Thyroid gland (tissue), 4 donors: ENCODE data around the gene ANO1.

Source experiments
- POLR2A ChIP-seq, 2 donors: fragments of 450-650 bp; IDR thresholded peaks; one replicate each; pipeline ENCODE4 v1.6.1; 2017; ENCODE audit warnings: antibody characterized with exemption in 2 of 2, mild to moderate bottlenecking in 2 of 2, moderate library complexity in 1 of 2
- TF ChIP-seq, protein P1 (sequence below), 6 experiments: fragments of 200-600 bp in 3 of 6; fragments of 450-650 bp in 3 of 6; sonication (generic) in 3 of 6; IDR thresholded peaks; one replicate each; pipeline ENCODE4 v1.5.1; 2016 to 2019; ENCODE audit warnings: antibody characterized with exemption in 6 of 6, mild to moderate bottlenecking in 2 of 6, inconsistent platforms in 1 of 6, moderate library complexity in 1 of 6

DNA sequence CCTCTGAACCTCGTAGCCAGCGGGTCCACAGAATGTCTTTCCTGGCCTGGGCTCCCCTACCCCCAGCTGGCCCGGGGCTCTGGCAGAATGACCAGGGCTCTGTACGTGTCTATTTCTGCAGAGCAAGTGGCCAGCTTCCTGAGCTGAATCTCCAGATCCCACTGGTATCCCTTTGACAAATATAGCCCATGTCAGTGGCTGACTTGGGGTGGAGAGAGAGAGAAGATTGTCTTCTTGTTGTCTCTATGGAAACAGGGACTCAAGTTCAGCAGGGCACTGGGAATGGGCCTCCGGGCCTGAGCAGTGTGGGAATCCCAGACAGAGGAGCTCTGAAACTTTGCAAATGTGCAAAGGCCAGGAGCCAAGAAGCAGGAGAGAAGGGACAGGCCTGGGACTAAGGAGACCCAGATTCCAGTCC, 33.9 kb downstream of the ANO1 start:
- TF ChIP-seq, protein P1, sequence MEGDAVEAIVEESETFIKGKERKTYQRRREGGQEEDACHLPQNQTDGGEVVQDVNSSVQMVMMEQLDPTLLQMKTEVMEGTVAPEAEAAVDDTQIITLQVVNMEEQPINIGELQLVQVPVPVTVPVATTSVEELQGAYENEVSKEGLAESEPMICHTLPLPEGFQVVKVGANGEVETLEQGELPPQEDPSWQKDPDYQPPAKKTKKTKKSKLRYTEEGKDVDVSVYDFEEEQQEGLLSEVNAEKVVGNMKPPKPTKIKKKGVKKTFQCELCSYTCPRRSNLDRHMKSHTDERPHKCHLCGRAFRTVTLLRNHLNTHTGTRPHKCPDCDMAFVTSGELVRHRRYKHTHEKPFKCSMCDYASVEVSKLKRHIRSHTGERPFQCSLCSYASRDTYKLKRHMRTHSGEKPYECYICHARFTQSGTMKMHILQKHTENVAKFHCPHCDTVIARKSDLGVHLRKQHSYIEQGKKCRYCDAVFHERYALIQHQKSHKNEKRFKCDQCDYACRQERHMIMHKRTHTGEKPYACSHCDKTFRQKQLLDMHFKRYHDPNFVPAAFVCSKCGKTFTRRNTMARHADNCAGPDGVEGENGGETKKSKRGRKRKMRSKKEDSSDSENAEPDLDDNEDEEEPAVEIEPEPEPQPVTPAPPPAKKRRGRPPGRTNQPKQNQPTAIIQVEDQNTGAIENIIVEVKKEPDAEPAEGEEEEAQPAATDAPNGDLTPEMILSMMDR (IDR thresholded peaks at IDR 0.05): no peak
- TF ChIP-seq POLR2A (IDR thresholded peaks at IDR 0.05): no peak
